Stimulated activated CD8-positive, alpha-beta memory T cell treated with anti-CD3 and anti-CD28 coated beads, Interleukin-7, amount 100 ng/mL, for 1 hour (primary cell): ENCODE data around the gene GPC5.
"Not testable (repeated sequence)": the region's sequence is repeated elsewhere in the genome, so short reads cannot be mapped to it uniquely, and the experiment has no call there.

Experiments
- DNase-seq, 2 donors: peaks; one replicate each; pipeline ENCODE4 v3.0.0-alpha.2; 2020; ENCODE audit warnings: low read depth in 2 of 2

Gene GPC5

DNA sequence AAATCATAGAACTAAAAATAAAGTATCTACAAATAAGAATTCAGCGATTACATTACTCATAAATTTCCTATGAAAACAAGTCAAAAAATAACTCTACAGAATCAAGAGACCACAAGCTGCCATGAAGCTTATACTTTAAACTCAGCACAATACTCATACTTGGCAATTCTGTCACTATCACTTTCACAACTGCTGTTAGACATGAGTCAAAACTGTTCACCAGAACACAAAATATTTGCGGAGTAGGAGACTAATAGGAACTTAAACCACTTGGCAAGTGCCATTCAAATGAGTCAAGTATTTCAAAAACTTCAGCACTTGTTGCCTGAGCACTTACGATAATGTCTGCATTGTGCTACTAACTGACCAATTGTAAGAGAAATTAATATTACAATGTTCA, 1440.4 kb downstream of the GPC5 start:
- DNase-seq = no peak

DNA sequence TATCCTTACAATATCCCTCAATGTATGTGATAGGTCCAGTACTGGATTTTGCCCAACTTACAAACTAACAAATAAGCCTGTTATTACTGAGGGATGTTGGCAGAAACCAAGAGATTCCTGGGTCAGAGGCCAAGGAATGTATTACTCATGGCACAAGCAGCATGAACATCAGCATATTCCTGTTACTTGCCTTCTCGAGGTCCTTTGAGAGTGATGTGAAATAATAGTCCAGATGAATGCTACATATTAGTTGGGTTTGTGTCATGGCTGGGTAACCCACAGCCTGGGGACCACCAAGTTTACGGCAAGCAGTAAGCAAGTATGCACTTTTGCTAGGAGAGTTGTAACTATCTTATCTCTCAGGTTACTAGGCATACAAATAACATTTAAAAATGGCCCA, 1443.7 kb downstream of the GPC5 start:
- no peak for DNase-seq

GRCh38 chr13:92843549-92843948, 1445.1 kb downstream of the GPC5 start:
- no peak for DNase-seq

GRCh38 chr13:92849381-92849780, 1451.0 kb downstream of the GPC5 start:
- no peak for DNase-seq

GRCh38 chr13:92864584-92865284, 1466.3 kb downstream of the GPC5 start:
- DNase-seq = no peak

DNA sequence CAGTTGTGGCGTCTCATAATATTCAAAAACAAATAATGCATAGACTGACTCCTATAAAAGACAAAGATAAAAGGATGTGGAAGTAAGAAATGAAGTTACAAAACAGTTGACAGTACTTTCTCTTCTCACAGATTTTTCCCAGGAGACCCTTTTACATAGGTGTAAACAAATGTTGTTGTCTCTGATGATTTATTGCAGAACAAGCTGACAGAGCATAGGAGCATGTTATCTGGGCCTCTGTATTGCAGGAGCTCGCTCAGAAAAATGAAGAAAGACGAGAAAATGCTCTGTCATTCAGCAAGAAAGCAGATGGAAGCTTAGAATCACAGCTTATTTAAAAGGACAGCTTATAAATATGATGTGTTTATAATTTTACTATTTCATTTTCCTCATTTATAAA, 1474.6 kb downstream of the GPC5 start:
- no peak for DNase-seq

- DNase-seq = no peak
These were observed 1488.2 kb downstream of the GPC5 start for GRCh38 chr13:92886535-92887077.

DNA sequence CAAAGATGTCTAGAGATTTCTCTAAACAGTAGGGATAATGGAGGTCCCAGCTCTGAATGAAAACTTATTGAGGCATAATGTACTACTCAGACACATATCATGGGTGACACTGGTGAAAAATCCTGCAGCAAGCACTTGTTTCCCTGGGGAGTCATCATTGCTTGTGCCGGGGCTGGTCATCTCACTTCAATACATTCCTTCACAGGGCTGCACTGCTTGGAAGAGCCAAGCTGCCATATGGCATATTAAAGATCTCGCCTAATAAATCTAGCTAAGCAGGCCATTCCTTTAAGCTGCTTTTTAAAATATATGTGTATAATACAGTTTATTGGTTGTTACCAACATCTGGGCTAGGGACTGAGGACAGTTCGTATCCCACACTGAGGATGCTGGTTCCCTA, 1496.0 kb downstream of the GPC5 start:
- no peak for DNase-seq

DNA sequence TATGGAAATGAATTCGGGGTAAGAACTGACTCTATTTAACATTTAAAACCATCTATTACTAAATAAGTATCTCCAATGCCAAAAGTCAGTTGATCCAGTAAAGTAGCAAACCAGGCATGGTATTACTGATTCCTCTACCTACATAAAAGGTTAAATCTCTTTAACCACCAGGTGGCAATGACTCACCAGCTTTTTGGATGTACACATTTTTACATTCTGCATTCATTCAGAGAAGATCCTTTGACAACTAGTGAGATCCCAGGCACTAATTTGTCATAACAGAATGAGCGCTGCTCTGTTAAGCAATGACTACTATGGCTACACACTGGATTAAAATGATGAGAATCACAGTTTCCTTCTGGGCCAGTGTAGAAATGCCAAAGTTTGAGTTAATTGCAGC, 1498.4 kb downstream of the GPC5 start:
- no peak for DNase-seq

- not testable (repeated sequence) for DNase-seq
These were observed 1500.5 kb downstream of the GPC5 start for GRCh38 chr13:92898946-92899345.

GRCh38 chr13:92900446-92900845, 1502.0 kb downstream of the GPC5 start:
- no peak for DNase-seq

GRCh38 chr13:92901739-92902138, 1503.3 kb downstream of the GPC5 start:
- no peak for DNase-seq

DNA sequence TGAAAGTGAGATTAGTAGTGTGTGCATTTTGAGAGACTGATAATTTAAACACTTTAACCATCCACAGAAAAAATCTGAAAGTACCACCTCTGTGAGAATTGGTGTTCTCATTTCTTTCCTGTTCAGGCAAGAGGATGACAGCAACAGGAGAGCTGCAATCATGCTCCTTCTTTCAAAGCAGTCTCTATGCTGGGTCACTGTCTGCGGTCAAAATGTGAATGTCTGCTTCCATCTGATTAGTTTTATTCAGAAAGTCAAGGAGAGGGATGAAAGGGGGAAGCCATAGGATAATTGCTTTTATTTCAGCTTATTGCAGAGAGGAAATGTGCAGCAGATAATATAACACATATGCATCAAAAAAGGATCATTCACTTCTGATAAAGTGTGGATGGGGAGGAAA, 1514.2 kb downstream of the GPC5 start:
- DNase-seq = no peak

- no peak for DNase-seq
These were observed 1515.4 kb downstream of the GPC5 start for GRCh38 chr13:92913840-92914239.
